HG03575 (cell line): ENCODE results near the gene SEC63.
"Not testable (repeated sequence)": the region's sequence is repeated elsewhere in the genome, so short reads cannot be mapped to it uniquely, and the experiment has no call there.

Experiments used
- ATAC-seq: cut with Tn5 transposase; IDR thresholded peaks from one replicate; pipeline ENCODE4 v1.9.1; 2021; ENCODE audit not compliant: unreplicated experiment, insufficient number of reproducible peaks, low FRiP score; ENCODE audit errors: extremely low read depth

Gene SEC63

GRCh38 chr6:107936910-107937292 lies 21.1 kb downstream of the SEC63 start:
- not testable (repeated sequence) for ATAC-seq

GRCh38 chr6:107936162-107936909 lies 21.7 kb downstream of the SEC63 start:
- ATAC-seq = no peak

- not testable (repeated sequence) for ATAC-seq
Observed at GRCh38 chr6:107934229-107934628, 23.8 kb downstream of the SEC63 start.

GRCh38 chr6:107932580-107932979 lies 25.4 kb downstream of the SEC63 start:
- no peak for ATAC-seq

GRCh38 chr6:107931894-107932293 lies 26.1 kb downstream of the SEC63 start:
- ATAC-seq = no peak

- no peak for ATAC-seq
Observed at GRCh38 chr6:107928984-107929383, 29.0 kb downstream of the SEC63 start.

GRCh38 chr6:107926697-107927544 lies 31.1 kb downstream of the SEC63 start:
- not testable (repeated sequence) for ATAC-seq

GRCh38 chr6:107917451-107918375 lies 40.3 kb downstream of the SEC63 start:
- ATAC-seq = no peak

- ATAC-seq = not testable (repeated sequence)
Observed at GRCh38 chr6:107916961-107917360, 41.0 kb downstream of the SEC63 start.

- no peak for ATAC-seq
Observed at GRCh38 chr6:107911692-107912091, 46.3 kb downstream of the SEC63 start.

GRCh38 chr6:107894809-107895396 lies 63.1 kb downstream of the SEC63 start:
- ATAC-seq = no peak

- not testable (repeated sequence) for ATAC-seq
Observed at GRCh38 chr6:107890431-107890830, 67.6 kb downstream of the SEC63 start.

- not testable (repeated sequence) for ATAC-seq
Observed at GRCh38 chr6:107885950-107886349, 72.1 kb downstream of the SEC63 start.

GRCh38 chr6:107879941-107880340 lies 78.1 kb downstream of the SEC63 start:
- no peak for ATAC-seq

- no peak for ATAC-seq
Observed at GRCh38 chr6:107877968-107878367, 80.0 kb downstream of the SEC63 start.

- no peak for ATAC-seq
Observed at GRCh38 chr6:107871976-107872375, 86.0 kb downstream of the SEC63 start.

- ATAC-seq = not testable (repeated sequence)
Observed at GRCh38 chr6:107871512-107871911, 86.5 kb downstream of the SEC63 start.

GRCh38 chr6:107871016-107871415 lies 87.0 kb downstream of the SEC63 start:
- ATAC-seq = no peak

GRCh38 chr6:107870381-107870780 lies 87.6 kb downstream of the SEC63 start:
- ATAC-seq = no peak
